Measurements from ENCODE around the gene FAM168A. TPM values are rescaled to one million over a fixed set of nuclear protein-coding genes. Genes with fewer than 3 reads are reported as not detected.

Gene FAM168A, protein sequence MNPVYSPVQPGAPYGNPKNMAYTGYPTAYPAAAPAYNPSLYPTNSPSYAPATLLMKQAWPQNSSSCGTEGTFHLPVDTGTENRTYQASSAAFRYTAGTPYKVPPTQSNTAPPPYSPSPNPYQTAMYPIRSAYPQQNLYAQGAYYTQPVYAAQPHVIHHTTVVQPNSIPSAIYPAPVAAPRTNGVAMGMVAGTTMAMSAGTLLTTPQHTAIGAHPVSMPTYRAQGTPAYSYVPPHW
- total RNA-seq (10 to 100 TPM; 20.8 to 33.2 (median 25.0) TPM), polyA plus RNA-seq (1 to 10 TPM; 2.7 to 5.1 (median 2.8) TPM)
- long read RNA-seq, donor 1, transcript FAM168A-202 (8 exons, 1,767 nt), result major isoform, 5 of 5 reads
- long read RNA-seq, donor 1, partial matches to known transcripts, result 0 of 5 reads
- long read RNA-seq, donor 1, other reads (novel, unspliced or antisense), result 0 of 5 reads
- long read RNA-seq, donor 2, partial matches to known transcripts, result 0 of 2 reads
- long read RNA-seq, donor 2, other reads (novel, unspliced or antisense), result 0 of 2 reads

DNA sequence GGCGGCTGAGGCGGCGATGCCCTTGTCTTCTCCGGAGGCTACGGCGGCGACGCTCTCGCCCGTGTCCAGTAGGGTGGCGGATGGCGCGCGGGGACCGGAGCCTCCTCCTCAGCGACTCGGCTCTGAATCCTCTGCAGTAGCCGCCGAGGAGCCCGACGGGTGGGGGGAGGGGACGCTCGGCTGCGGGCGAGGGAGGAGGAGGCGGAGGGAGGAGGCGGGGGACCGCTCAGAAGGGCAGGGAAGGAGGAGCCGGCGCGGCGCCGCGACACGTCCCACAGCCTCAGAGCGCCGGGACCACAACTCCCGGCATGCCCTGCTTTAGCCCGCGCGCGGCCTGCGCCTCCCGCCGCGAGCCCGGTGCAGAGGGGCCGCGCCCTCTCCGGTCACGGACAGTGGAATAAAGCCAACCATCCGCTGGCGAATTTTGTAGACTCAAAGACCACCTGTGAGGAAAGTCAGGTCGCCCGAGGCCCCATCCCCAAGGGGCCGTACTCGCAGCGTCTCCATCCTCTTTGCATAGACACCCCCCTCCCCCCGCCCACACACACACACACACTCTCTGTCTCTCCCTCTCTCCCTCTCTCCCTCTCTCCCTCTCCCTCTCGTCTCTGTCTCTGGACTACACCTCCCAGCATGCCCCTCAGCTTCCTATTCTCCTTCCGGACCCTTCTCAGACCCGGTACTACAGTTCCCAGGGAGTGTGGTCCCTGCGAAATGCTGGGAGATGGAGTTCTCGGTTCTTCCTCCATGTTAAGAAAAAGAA lies at the start of gene FAM168A:
Gene FAM168A, minus strand, starts transcription at position 157 of the 763 bp plus-strand sequence. CDS start 129,638 bp downstream, outside the sequence.
- 0 to 1% (median 1%) methylated on average over 34 to 64 of the region's 64 CpGs for WGBS, 5 donors
- Histone ChIP-seq H3K36me3 (no peaks in the 10 kb centered on the region), H3K27me3 (replicated peaks in 1 of 7) (no peaks in the 10 kb centered on the region), H3K9me3 (no peaks in the 10 kb centered on the region), H3K4me1 (peaks cover 6 to 39% (median 19%) of the 10 kb centered on the region in 6 donors), H3K4me3 (peak within 1 kb of the TSS; percentile 67 to 90 (median 79)), H3K27ac (peak within 1 kb of the TSS; percentile 58 to 93 (median 88))
- intact Hi-C loops (cut with DNase I; ENCODE audit: low total_unique reads), result no loop called here
- peak; percentile 99 for DNase-seq
- TF ChIP-seq POLR2AphosphoS5 (IDR thresholded peaks at IDR 0.05) (peak; percentile 80 to 95 (median 90)), POLR2A (IDR thresholded peaks at IDR 0.05) (peak in 1 of 3 donors; percentile 36)
- TF ChIP-seq, protein P1, sequence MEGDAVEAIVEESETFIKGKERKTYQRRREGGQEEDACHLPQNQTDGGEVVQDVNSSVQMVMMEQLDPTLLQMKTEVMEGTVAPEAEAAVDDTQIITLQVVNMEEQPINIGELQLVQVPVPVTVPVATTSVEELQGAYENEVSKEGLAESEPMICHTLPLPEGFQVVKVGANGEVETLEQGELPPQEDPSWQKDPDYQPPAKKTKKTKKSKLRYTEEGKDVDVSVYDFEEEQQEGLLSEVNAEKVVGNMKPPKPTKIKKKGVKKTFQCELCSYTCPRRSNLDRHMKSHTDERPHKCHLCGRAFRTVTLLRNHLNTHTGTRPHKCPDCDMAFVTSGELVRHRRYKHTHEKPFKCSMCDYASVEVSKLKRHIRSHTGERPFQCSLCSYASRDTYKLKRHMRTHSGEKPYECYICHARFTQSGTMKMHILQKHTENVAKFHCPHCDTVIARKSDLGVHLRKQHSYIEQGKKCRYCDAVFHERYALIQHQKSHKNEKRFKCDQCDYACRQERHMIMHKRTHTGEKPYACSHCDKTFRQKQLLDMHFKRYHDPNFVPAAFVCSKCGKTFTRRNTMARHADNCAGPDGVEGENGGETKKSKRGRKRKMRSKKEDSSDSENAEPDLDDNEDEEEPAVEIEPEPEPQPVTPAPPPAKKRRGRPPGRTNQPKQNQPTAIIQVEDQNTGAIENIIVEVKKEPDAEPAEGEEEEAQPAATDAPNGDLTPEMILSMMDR (IDR thresholded peaks at IDR 0.05 in 8 of 11, conservative IDR thresholded peaks at IDR 0.05 in 3 of 11), result peak in 9 of 11 experiments; percentile 15 to 56 (median 46)

DNA sequence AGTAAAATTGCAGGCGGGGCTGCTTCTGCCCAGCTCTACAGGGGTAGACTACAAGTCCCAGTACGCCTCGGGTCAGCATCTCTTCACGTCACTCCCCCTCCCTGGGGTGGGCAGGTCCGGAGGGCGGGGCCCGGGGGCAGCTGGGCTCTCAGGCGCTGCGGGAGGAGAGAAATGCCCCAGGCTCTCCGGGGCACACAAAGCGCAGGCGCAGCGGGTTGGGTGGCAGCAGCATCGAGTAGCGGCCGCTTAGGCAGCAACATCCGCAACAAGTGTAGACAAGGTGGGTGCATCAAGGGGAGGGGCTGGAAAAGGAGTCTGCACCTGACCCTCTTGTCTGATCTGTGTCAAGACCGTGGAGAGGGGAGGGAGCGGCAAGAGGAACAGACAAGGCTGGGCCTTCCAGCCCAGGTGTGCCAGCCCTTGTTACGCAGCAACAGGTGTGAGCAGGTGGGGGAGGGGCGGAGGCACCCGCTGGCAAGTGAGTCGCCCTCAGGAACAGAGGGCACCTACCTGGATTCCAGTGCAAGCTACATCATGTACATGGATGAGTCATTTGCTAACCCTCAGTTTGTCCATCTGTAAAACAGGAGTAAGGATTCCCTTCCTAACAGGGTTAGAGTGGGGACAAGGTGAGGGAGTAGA lies 49.7 kb upstream of the FAM168A start:
- H3K4me1 ChIP-seq, result peaks cover 0 to 33% (median 13%) of the 10 kb centered on the region in 6 donors
- intact Hi-C loops (cut with DNase I; ENCODE audit: low total_unique reads), result no loop called here
- peak overlapping the region in 4 of 8 donors; percentile 37 to 71 (median 51) for H3K27ac ChIP-seq
- H3K36me3 ChIP-seq, result no peaks in the 10 kb centered on the region
- H3K27me3 ChIP-seq (replicated peaks in 1 of 7), result peaks cover 0 to 30% (median 0%) of the 10 kb centered on the region in 7 donors
- peak; percentile 96 for DNase-seq
- 9 to 17% (median 13%) methylated on average over 21 to 23 of the region's 23 CpGs for WGBS, 5 donors
- TF ChIP-seq POLR2AphosphoS5 (IDR thresholded peaks at IDR 0.05), result peak; percentile 56 to 72 (median 70)
- TF ChIP-seq, protein P1 (IDR thresholded peaks at IDR 0.05 in 8 of 11, conservative IDR thresholded peaks at IDR 0.05 in 3 of 11), result no peak
- peak overlapping the region in 5 of 8 donors; percentile 22 to 66 (median 27) for H3K4me3 ChIP-seq
- no peaks in the 10 kb centered on the region for H3K9me3 ChIP-seq

DNA sequence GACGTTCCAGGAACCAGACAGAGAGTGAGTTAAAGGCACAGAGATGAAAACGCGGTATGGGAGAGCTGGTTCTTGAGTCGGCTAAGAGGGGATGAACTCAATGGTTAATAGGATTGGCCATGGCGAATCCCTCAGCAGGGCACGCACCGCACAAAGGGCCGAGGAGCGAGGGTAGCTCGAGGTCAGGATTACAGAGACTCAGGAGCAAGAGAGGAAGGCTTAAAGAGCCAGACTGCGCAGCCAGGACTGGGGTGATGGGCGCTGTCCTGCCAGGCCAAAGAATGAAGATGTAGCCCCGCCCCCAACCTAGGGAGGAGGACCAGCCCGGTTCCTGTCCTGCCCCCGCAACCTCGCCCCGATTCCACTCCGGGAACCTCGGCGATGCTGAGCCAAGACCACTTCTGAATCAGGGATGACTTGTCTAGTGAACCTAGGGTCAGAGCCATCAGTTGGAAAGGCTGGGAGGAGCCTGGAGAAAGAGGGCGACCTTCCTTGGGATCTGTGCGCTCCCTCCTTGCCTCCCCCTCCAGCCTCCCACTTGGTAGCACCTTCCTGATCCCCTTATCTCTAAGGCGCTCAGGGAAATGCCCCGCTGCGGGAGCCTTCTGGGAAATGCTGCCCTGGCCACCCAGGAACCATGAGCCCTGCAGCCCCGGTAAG lies 48.2 kb upstream of the FAM168A start, which contains the start of gene PLEKHB1:
Gene PLEKHB1, plus strand, starts transcription at position 610 of the 660 bp plus-strand sequence. Its CDS starts 28 bp downstream, at position 638.
- Histone ChIP-seq H3K4me3 (peak within 1 kb of the TSS in 5 of 8 donors; percentile 22 to 66 (median 27)), H3K27me3 (replicated peaks in 1 of 7) (peaks cover 0 to 35% (median 0%) of the 10 kb centered on the region in 7 donors), H3K27ac (peak within 1 kb of the TSS in 3 of 8 donors; percentile 45 to 71 (median 55)), H3K36me3 (no peaks in the 10 kb centered on the region), H3K9me3 (no peaks in the 10 kb centered on the region), H3K4me1 (peaks cover 0 to 33% (median 13%) of the 10 kb centered on the region in 6 donors)
- 53 to 65% (median 64%) methylated on average over 17 to 26 of the region's 26 CpGs for WGBS, 5 donors
- intact Hi-C loops (cut with DNase I; ENCODE audit: low total_unique reads), result no loop called here
- DNase-seq, result no peak
- TF ChIP-seq POLR2A (IDR thresholded peaks at IDR 0.05), result no peak
- no peak for TF ChIP-seq POLR2AphosphoS5 (IDR thresholded peaks at IDR 0.05)
- TF ChIP-seq, protein P1 (IDR thresholded peaks at IDR 0.05 in 8 of 11, conservative IDR thresholded peaks at IDR 0.05 in 3 of 11), result no peak

Data from spleen (tissue), 13 donors.